Measurements from ENCODE around the gene AP4E1.
"Not testable (repeated sequence)": the region's sequence is repeated elsewhere in the genome, so short reads cannot be mapped to it uniquely, and the experiment has no call there.

AP4E1 gene

DNA sequence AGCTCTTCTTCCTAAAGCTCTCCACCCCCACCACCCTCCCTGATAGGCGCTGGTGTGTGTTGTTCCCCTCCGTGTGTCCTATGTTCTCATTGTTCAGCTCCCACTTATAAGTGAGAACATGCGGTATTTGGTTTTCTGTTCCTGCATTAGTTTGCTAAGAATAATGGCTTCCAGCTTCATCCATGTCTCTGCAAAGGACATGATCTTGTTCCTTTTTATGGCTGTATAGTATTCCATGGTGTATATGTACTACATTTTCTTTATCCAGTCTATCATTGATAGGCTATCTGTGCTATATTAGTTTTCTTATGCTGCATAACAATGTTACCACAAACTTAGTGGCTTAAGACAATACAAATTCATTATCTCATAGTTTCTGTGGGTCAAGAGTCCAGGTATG, 42.3 kb downstream of the AP4E1 start:
- not testable (repeated sequence) for DNase-seq (ENCODE audit: low spot score)

DNA sequence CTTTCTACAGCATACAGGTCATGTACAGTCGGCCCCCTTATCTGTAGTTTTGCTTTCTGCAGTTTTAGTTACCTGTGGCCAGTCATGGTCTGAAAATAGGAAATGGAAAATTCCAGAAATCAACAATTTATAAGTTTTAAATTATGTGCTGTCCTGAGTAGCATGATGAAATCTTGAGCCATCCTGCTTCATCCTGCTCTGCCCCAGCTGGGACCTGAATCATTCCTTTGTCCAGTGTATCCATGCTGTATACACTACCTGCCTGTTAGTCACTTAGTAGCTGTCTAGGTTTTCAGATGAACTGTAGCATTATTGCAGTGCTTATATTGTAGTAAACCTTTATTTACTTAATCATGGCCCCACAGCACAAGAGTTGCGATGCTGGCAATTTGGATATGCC, 44.8 kb downstream of the AP4E1 start:
- DNase-seq (ENCODE audit: low spot score) = no peak

- DNase-seq (ENCODE audit: low spot score) = not testable (repeated sequence)
Observed at GRCh38 chr15:50954837-50955236, 46.4 kb downstream of the AP4E1 start.

- DNase-seq (ENCODE audit: low spot score) = no peak
Observed at GRCh38 chr15:50959717-50960116, 51.2 kb downstream of the AP4E1 start.

DNA sequence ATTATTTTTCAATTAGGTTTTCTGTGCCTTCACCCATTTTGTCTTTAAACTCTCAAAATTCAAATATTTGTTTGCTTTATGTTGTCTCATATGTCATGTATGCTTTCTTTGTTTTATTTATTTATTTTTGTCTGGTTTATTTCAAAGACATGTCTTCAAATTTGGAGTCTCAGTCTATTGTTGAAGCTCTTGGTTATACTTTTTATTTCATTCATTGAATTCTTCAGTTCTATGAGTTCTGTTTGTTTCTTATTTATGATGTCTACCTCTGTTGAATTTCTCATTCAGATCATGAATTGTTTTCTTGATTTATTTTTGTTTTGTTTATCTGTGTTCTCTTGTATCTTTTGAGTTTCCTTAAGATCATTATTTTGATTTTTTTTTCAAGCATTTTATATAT, 55.6 kb downstream of the AP4E1 start:
- no peak for DNase-seq (ENCODE audit: low spot score)

GRCh38 chr15:50968353-50968752, 59.9 kb downstream of the AP4E1 start:
- no peak for DNase-seq (ENCODE audit: low spot score)

- DNase-seq (ENCODE audit: low spot score) = no peak
Observed at GRCh38 chr15:50970524-50970923, 62.0 kb downstream of the AP4E1 start.

DNA sequence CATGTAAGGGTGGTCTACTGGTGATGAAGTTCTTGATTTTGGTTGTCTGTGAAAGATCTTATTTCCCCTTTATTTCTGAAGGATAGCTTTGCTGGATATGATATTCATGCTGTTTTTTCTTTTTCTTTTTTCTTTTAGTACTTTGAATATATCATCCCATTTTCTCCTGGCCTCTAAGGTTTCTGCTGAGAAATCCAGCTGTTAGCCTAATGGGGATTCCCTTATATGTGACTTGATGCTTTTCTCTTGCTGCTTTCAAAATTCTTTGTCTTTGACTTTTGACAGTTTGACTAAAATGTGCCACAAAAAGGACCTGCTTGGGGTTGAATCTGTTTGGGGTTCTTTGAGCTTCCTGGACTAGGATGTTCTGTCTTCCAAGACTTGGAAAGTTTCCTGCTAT, 62.6 kb downstream of the AP4E1 start:
- no peak for DNase-seq (ENCODE audit: low spot score)

GRCh38 chr15:50971542-50971941, 63.1 kb downstream of the AP4E1 start:
- DNase-seq (ENCODE audit: low spot score) = no peak

DNA sequence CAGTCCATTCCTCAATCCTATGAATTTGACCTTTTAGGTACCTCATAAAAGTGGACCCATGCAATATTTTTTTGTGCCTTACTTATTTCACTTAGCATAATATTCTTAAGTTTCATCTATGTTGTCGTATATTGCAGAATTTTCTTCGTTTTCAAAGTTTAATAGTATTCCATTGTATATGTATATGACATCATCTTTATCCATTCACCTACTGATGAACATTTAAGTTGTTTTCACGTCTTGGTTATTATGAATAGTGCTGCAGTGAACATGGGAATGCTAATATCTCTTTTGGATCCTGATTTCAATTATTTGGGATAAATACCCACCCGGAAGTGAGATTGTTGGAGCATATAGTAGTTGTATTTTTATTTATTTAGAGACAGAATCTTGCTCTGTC, 65.1 kb downstream of the AP4E1 start:
- no peak for DNase-seq (ENCODE audit: low spot score)

DNA sequence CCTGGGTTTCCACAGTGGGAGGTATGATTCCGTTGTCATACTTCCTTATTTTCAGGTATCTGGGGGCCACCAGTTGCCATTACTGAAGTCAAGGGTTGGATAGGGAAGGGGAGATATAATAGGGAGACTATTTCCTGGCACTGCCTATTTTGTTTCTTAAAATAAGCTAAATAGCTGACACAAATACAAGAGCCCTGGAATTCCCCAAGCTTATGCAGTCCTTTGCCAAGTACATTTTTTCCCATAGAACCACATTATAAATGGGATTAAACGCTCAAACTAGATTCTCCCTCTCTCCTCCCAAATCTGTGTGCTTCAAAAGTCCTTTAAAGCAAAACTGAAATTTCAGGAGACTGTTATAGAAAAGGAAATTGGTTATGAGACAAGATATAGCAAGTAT, 68.7 kb downstream of the AP4E1 start:
- no peak for DNase-seq (ENCODE audit: low spot score)

- no peak for DNase-seq (ENCODE audit: low spot score)
Observed at GRCh38 chr15:50978580-50978979, 70.1 kb downstream of the AP4E1 start.

DNA sequence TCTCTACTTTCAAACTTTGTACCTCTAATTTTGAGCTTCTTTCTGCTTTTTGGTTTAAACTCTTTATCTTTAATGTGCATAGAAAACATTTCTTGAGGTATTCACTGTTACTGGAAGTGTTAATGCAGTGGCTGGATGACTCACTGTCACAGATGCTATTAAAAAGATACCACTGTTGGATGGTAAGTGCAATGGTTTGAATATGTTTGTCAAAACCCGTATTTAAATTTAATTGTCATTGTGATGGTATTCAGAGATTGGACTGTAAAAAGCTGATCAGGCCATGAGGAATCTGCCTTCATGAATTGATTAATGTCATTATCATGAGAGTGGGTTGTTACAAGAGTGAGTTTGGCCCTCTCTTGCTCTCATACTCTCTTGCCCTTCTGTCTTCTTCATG, 70.6 kb downstream of the AP4E1 start:
- DNase-seq (ENCODE audit: low spot score) = no peak

DNA sequence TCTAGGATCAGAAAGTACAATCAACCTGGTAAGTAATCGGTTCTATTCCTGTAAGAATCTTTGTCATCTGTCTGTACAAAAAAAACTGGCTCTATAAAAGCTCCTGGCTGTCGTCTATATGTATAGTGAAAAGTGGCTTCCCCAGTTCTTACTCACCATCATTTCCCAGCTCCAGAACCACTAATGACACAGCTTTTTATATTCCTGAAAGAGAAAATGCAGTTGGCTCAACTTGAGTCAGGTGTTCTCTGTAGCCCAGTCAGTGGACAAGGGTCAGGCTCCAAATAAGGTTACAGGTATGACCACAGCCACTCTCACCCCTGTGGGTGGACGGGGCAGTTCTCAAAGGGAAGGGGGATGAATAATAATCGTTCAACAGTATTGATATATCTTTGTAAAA, 85.1 kb downstream of the AP4E1 start:
- DNase-seq (ENCODE audit: low spot score) = no peak

DNA sequence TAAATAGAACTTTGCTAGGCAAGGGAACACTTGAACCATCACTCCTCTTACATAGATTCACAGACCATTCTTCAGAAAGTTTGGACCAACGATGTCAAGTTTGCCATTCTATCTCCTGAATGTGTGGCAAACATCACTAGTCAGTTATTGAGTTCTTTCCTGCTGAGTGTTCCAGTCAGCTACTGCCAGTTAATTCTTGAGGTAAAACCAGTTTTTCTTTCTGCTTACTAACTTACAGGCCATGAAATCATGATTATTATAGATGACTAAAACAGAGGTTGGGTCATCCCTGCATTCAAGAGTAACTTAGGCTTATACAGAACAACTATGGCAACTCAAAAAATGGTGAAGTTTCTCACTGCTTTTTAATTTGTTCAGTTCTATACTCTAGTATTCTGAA, 88.2 kb downstream of the AP4E1 start:
- no peak for DNase-seq (ENCODE audit: low spot score)

DNA sequence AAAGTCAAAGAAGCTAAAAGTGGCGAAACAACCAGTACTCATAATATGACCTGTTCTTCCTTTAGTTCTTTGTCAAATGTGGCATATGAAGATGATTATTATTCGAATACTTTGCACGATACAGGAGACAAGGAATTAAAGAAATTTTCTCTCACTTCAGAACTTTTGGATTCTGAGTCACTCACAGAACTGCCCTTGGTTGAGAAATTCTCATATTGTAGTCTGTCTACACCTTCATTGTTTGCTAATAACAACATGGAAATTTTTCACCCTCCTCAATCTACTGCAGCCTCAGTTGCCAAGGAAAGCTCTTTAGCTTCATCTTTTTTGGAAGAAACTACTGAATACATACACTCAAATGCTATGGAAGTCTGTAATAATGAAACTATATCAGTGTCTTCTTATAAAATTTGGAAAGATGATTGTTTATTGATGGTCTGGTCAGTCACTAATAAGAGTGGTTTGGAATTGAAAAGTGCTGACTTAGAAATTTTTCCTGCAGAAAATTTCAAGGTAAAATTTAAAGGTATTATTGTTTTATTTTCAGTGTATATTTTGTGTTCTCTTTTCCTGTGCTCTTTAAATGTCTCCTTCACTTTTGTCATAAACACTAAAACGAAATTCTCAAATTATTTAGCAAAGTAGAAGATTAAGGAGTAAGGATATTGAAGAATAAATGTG, 89.0 kb downstream of the AP4E1 start:
- DNase-seq (ENCODE audit: low spot score) = no peak

DNA sequence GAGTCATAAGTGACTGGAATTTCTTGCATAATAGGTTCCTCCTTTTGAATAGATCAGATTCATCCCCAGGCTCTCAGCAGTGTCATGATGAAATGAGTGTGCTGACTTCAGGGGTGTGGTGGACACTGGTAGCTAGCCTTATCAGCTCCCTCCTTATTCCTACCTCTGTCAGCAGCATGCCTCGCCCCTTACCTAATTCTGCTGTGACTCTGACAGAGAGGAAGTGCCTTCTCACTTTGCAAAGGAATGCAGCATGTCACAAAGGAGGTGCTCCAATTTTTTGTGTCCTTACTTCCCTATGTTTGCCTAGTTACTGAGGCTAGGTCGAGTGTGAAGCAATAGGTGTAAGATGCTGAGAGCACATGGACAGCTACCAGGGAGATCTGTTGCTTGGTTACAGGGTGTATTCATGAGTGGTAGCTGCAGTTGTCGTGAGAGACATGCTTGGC, 95.6 kb downstream of the AP4E1 start:
- no peak for DNase-seq (ENCODE audit: low spot score)

GRCh38 chr15:51006336-51006985, 98.0 kb downstream of the AP4E1 start:
- no peak for DNase-seq (ENCODE audit: low spot score)

- no peak for DNase-seq (ENCODE audit: low spot score)
Observed at GRCh38 chr15:51007131-51007666, 98.7 kb downstream of the AP4E1 start.

- no peak for DNase-seq (ENCODE audit: low spot score)
Observed at GRCh38 chr15:51011212-51011611, 102.7 kb downstream of the AP4E1 start.

DNA sequence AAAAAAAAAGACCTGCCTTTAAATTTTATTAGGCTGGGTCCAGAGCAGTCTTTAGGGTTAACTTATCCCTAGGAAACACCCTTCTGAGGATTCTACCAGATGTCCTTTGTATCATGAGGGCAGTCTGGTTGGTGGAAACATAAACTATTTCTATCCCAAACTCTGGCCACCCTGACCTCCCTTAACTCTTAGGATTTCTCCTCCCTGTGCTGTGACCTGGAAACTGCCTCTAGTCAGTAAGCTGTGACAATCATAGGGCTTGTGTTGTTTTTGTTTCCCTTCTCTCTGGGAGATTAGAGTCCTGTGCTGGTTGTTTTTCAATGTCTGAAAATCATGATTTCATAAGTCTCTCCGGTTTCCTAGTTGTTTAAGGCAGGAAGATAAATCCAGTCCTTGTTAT, 108.1 kb downstream of the AP4E1 start:
- no peak for DNase-seq (ENCODE audit: low spot score)

DNA sequence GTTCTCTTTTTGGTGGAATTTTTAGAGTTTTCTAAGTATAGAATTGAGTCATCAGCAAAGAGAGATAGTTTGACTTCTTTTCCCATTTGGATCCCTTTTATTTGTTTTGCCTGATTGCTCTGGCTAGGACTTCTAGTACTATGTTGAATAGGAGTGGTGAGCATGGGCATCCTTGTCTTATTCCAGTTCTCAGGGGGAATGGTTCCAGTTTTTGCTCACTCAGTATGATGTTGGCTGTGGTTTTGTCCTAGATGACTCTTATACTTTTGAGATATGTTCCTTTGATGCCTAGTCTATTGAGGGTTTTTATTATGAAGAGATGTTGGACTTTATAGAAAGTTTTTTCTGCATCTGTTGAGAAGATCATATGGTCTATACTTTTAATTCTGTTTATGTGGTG, 113.7 kb downstream of the AP4E1 start:
- no peak for DNase-seq (ENCODE audit: low spot score)

DNA sequence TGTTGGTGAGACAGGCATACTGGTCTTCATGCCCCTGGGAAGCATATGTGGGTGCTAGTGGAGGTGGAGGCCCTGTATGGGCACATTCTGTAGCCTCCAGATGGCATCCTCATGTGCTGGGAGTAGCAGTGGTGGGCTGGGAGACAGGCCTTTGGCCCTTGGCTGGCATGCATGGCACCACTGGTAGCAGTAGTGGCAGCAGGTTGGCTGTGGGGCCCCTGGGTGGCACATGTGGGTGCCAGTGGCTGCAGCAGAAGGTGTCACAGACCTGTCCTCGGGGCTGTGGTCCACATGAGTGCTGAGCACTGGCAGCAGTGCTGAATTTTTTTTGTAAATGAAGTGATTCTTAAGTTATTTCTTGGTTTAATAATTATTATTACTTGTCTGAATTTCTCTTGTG, 115.0 kb downstream of the AP4E1 start:
- no peak for DNase-seq (ENCODE audit: low spot score)

All from D341Med (cell line).